ENCODE results near the gene LRCOL1.

Gene LRCOL1

GRCh38 chr12:132618683-132619043 is 8.3 kb upstream of the LRCOL1 start, which contains the start of gene P2RX2:
Gene P2RX2, plus strand, starts transcription at chr12:132618776. Its CDS starts 41 bp downstream, at chr12:132618817.
- DNase-seq = no peak

- DNase-seq = no peak
Measured at GRCh38 chr12:132617822-132618682, 7.7 kb upstream of the LRCOL1 start.

GRCh38 chr12:132617135-132617701 is 6.8 kb upstream of the LRCOL1 start:
- no peak for DNase-seq

- no peak for DNase-seq
Measured at GRCh38 chr12:132615579-132616038, 5.2 kb upstream of the LRCOL1 start.

GRCh38 chr12:132614861-132615578 is 4.6 kb upstream of the LRCOL1 start:
- DNase-seq = peak; percentile 75 to 81

GRCh38 chr12:132614029-132614428 is 3.6 kb upstream of the LRCOL1 start:
- no peak for DNase-seq

GRCh38 chr12:132611620-132612019 is 1.2 kb upstream of the LRCOL1 start:
- no peak for DNase-seq

- DNase-seq = no peak
Measured at GRCh38 chr12:132610866-132611602, 652 bp upstream of the LRCOL1 start.

- DNase-seq = no peak
Measured at GRCh38 chr12:132608231-132609171, 1.9 kb downstream of the LRCOL1 start.

GRCh38 chr12:132606927-132607326 is 3.5 kb downstream of the LRCOL1 start:
- DNase-seq = no peak

- DNase-seq = no peak
Measured at GRCh38 chr12:132606466-132606865, 3.9 kb downstream of the LRCOL1 start.

GRCh38 chr12:132605892-132606291 is 4.5 kb downstream of the LRCOL1 start:
- no peak for DNase-seq

GRCh38 chr12:132604668-132605441 is 5.5 kb downstream of the LRCOL1 start:
- no peak for DNase-seq

GRCh38 chr12:132604151-132604618 is 6.2 kb downstream of the LRCOL1 start:
- no peak for DNase-seq

- no peak for DNase-seq
Measured at GRCh38 chr12:132603240-132604150, 6.9 kb downstream of the LRCOL1 start.

GRCh38 chr12:132602572-132603239 is 7.7 kb downstream of the LRCOL1 start:
- no peak for DNase-seq

- no peak for DNase-seq
Measured at GRCh38 chr12:132601171-132601883, 9.1 kb downstream of the LRCOL1 start.
